GM08714 (cell line): ENCODE measurements around the gene TAF1A.

ENCODE experiments used
- H3K4me3 ChIP-seq: fragments of 200-500 bp; sonication (Bioruptor generic); 2 replicates; pipeline ENCODE4 v1.5.1; 2014; ENCODE audit warnings: mild to moderate bottlenecking, low read length, inconsistent platforms
- ZNF274 ChIP-seq: IDR thresholded peaks from 2 replicates; pipeline ENCODE4 v1.6.1; 2012; ENCODE audit warnings: mild to moderate bottlenecking, low read depth, low read length

Gene TAF1A

GRCh38 chr1:222570837-222571236 lies 18.9 kb downstream of the TAF1A start:
- TF ChIP-seq ZNF274: no peak
- H3K4me3 ChIP-seq: no peak overlapping the region

GRCh38 chr1:222561656-222562055 lies 28.1 kb downstream of the TAF1A start:
- H3K4me3 ChIP-seq: no peak overlapping the region
- no peak for TF ChIP-seq ZNF274

- no peak for TF ChIP-seq ZNF274
- H3K4me3 ChIP-seq: no peak overlapping the region
Observed at GRCh38 chr1:222557574-222557973, 32.2 kb downstream of the TAF1A start.

GRCh38 chr1:222557148-222557547 lies 32.6 kb downstream of the TAF1A start:
- H3K4me3 ChIP-seq: no peak overlapping the region
- TF ChIP-seq ZNF274: no peak

GRCh38 chr1:222555992-222556615 lies 33.6 kb downstream of the TAF1A start:
- no peak for TF ChIP-seq ZNF274
- H3K4me3 ChIP-seq: no peak overlapping the region

GRCh38 chr1:222554177-222554576 lies 35.6 kb downstream of the TAF1A start:
- TF ChIP-seq ZNF274: no peak
- no peak overlapping the region for H3K4me3 ChIP-seq

GRCh38 chr1:222552882-222553281 lies 36.9 kb downstream of the TAF1A start:
- H3K4me3 ChIP-seq: no peak overlapping the region
- TF ChIP-seq ZNF274: no peak

GRCh38 chr1:222547944-222548671 lies 41.6 kb downstream of the TAF1A start, which contains the start of gene HHIPL2:
TSS of gene HHIPL2 (minus strand) at chr1:222548104. CDS start at chr1:222548044, 60 bp downstream.
- no peak for TF ChIP-seq ZNF274
- H3K4me3 ChIP-seq: no peak within 1 kb of the TSS

- no peak overlapping the region for H3K4me3 ChIP-seq
- no peak for TF ChIP-seq ZNF274
Observed at GRCh38 chr1:222547260-222547614, 42.5 kb downstream of the TAF1A start.

- H3K4me3 ChIP-seq: no peak overlapping the region
- TF ChIP-seq ZNF274: no peak
Observed at GRCh38 chr1:222546548-222547259, 43.0 kb downstream of the TAF1A start.

- H3K4me3 ChIP-seq: no peak overlapping the region
- no peak for TF ChIP-seq ZNF274
Observed at GRCh38 chr1:222546091-222546490, 43.6 kb downstream of the TAF1A start.

- H3K4me3 ChIP-seq: no peak overlapping the region
- no peak for TF ChIP-seq ZNF274
Observed at GRCh38 chr1:222543817-222544216, 45.9 kb downstream of the TAF1A start.

GRCh38 chr1:222540598-222540995 lies 49.1 kb downstream of the TAF1A start:
- TF ChIP-seq ZNF274: no peak
- no peak overlapping the region for H3K4me3 ChIP-seq

- TF ChIP-seq ZNF274: no peak
- no peak overlapping the region for H3K4me3 ChIP-seq
Observed at GRCh38 chr1:222539951-222540597, 49.7 kb downstream of the TAF1A start.
